Endothelial cell of hepatic sinusoid (primary cell): Measurements from ENCODE around the gene C17orf114.

Experiments used
- in situ Hi-C: cut with HindIII; loops from 2 replicates; pipeline ENCODE4 v1.10.0; 2017; ENCODE audit warnings: low sequenced_read_pairs

C17orf114 gene

DNA sequence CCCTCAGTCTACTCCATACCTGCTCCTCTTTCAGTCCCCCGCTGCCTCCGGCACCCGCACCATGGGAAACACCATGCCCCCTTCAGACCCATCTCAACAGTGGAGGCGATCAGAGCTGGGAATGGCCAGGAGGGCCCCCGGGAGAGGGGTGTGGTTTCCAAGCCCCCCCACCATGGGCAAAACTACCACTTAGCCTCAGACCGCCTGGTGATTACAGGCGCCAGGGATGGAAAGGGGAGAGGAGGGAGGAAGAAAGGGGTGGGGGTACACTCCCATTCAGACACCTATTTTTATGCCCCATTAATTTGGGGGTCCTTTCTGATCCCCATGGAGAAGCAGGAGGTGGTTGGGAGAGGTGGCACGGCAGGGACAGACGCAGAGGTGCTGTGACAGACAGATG lies at the start of gene C17orf114:
C17orf114 (minus strand) TSS at position 101 of the 400 bp plus-strand sequence.
- in situ Hi-C loops: loop anchor here (5.0 kb wide), 1 partner anchor 35 kb away; no protein-coding TSS in a partner anchor

DNA sequence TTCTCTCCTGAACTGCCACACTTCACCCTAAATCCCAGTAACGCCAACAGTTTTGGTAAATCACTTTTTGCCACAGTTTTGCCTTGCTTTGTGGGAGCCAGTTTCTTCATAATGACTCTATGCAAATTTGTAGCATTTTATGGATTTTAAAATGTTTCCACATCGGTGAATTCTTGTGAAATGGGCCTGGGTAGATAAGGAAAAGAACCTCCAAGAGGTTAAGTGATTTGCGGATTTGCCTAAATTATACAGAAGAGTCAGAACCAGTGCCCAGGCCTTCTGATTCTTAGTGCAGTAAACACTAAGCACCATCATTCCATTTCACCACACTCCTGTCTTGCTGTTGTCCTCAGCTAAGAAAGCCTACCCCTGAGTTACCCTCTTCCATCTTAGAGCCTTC lies 49.0 kb upstream of the C17orf114 start:
- in situ Hi-C loops: no loop called here

DNA sequence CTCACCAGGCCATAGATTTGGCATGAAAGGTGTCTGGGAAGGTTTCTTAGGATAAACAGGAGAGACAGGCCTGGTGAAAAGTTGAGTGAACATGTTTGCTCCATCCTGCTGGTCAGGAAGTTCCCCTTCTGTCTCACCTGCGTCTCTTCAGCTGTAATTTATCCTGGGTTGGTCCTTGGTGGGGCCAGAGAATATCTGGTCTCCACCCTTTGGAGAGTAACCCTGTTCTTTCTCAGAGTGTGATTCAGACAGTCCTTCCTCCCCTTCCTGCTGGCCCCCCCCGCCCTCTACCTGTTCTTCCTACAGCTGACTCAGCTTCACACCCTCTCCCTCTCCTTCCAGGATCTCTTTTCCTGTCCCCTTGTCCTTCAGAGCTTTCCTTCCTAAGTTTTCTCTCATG lies 48.1 kb upstream of the C17orf114 start:
- in situ Hi-C loops: no loop called here

DNA sequence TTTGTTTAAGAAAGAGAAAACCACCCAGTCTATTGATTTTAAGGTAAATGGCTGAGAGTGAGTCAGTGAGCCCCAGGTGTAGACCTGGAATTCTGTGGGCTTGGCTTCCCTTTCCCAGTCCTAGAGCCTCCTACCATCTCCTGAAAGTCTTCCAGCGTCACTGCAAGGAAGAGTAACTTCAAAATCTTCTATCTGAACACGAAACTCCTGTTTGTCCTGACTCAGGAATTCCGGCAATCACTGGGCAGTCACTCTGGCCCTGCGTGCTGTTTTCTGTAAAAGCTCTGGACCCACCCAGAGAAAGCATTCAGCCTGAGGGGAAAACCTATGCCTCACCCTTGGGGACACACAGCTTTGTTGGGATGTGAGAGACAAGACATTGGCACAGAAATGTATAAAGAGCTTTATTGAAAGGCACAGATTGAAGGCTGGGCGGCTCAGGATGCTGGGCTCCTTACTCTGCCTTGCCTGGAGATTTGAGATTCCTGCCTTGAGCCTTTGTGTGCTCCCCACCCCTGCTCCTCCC lies 46.9 kb upstream of the C17orf114 start:
- in situ Hi-C loops: no loop called here

DNA sequence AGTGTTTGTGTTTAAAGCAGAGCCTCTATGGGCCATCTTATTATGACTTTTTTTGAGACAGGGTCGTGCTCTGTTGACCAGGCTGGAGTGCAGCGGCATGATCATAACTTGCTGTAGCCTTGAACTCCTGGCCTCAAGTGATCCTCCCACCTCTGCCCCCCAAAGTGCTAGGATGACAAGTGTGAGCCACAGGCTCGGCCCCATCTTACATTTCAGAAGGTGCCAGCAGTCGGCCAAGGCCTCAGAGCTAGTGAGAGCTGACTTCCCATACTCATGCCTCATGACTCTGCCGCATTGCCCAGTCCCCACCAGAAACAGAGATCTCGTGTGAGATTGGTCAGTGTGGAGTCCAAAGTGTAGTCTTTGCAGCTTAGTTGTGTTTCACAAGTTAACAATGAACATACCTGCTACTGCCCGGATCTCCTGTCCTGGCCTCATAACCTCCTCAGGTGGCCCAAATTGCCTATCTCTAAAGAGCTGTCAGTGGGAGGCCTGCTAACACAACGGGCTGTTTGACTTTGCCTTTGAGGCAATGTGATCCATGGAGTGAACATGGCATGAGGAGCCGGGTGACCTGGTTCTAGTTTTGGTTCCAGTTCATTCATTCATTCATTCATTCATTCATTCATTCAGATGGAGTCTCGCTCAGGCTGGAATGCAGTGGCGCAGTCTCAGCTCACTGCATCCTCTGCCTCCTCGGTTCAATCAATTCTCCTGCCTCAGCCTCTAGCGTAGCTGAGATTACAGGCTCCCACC lies 44.7 kb upstream of the C17orf114 start:
- in situ Hi-C loops: no loop called here

DNA sequence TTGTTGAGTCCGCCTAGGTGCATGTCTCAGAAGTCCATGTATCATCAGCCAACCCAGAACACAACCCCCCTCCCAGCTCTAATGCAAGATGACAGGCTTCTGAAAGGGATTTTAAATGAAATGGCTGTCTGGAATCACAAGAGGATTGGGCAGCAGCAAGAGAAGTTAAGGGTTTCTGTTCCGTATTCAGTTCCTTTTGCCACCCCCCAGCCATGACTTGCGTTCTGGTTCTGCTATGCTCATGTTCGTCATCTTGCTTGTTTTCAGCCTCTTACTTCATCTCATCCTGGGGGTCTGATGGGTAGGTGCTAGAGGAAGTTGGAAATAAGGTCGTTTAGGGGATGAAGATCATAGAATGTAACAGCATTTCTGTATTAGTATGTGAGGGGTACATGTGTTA lies 43.0 kb upstream of the C17orf114 start:
- in situ Hi-C loops: no loop called here

DNA sequence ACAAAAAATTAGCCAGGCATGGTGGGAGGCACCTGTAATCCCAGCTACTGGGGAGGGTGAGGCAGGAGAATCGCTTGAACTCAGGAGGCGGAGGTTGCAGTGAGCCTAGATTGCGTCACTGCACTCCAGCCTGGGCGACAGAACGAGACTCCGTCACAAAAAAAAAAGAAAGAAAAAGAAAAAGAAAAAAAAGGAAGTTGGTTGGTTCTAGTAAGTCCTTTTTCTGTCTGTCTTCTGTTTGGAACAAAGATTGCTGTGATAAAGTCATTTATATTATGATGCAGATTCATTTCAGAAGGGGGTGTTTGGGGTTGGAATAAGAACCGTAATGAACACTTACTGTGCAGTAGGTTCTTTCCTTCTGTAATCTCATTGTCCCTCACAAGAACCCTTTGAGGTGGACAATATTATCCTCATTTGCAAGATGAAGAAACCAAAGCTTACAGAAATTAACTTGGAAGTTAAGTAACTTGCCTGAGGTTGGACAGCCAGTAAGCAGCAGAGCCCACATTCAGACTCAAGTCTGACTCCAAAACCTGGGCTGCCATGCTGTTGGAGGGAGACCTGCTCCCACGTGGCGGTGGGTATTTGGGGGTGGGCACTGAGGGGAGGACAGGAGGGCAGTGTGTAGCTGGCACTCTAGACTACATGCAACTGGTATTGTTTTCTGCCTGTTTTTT lies 41.3 kb upstream of the C17orf114 start:
- in situ Hi-C loops: no loop called here

DNA sequence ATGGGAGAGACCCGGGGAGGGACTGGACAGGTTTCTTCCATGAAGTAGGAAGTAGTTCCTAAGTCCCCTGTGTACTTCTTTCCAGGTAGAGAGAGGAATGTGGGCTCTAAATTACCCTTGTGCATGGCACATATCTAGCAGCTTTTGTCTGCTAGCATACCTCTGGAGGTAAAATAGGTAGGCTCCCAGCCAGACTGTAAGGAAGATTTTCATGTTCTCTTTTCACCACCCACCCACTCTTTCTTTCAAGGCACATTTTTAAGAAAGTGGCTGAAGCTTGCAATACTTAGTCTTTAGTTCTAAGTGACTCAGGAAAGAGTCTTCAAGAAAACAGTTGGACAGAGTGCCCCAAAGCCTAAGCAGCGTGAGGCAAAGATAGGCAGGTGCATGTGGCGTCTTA lies 40.2 kb upstream of the C17orf114 start:
- in situ Hi-C loops: no loop called here

DNA sequence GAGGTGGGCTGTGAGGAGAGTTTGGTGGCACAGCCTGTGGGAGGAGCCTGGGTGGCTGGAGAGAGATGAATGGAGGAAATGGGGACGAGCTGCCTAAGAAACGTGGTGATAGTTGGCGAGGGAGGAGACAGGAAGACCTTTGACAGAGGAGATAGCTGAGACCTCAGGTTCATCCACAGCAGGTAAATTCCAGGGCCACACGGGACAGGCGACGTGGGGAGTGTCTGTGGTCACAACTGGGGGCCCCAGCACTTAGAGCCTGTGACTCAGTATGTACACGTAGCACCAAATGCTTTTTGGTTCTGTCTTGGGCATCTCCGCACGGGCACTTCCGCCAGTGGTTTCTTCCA lies 38.7 kb upstream of the C17orf114 start:
- in situ Hi-C loops: no loop called here

DNA sequence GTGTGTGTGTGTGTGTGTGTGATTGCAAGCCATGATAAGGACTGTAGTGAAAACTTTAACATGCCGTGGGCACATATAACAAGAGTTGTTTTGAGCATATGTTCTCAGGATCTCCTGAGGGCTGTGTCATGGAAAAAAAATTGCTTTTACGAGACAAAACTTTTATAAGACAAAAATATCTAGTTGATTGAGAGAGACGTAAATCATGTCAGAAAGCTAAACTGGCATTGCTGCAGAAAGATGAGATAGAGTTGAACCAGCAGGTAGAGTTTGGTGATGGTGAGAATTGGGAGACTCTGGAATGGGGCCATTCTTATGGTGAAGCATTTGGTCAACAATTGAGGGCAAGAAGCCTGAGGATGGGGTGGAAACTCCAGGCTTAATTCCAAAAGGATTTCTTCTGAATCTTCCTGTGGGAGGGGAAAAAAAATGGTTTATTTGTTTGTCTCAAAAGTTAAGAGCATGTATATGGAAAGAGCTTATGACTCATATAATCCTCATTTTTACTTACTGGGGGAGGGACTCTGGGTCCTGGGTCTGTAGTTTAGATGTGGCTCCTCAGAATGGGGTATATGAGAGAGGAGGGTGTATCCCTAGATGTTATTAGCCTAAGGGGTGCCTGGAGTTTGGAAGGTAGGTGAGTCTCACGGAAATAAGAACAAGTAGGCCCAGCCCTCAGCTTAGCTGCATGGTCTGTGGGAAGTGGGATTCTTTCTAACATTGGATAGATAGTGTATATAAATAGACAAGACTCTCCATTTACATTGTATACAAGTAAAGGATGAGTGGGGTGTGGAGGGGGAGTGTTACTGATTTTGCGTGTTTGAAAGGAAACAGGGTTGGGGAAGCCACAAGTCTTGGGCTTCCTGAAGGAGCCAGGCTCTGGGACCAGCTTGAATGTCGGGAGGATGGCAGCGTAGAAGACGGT lies 38.1 kb upstream of the C17orf114 start:
- in situ Hi-C loops: loop anchor here (5.0 to 10.0 kb wide), 2 partner anchors 38 to 115 kb away; partner anchors contain the start of gene C17orf114

DNA sequence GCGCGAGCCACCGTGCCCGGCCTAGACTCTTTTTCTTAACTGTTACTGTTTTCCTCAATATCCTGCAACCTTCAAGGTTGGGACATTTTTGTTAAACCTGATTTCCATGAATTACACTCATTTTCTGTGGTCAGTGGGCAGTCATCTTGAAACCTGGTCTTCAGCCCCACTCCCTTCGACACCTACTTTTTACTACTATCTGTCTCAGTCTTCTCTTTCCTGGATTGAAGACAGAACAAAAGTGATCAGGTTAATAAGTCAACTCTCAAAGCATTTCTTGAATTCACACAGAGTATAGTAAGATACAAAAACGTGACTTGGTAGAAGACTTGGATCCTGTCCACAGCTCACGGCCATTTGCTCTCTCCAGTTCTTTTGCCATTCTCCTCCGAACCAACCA lies 37.1 kb upstream of the C17orf114 start:
- in situ Hi-C loops: loop anchor here (5.0 to 10.0 kb wide), 2 partner anchors 37 to 114 kb away; partner anchors contain the start of gene C17orf114

DNA sequence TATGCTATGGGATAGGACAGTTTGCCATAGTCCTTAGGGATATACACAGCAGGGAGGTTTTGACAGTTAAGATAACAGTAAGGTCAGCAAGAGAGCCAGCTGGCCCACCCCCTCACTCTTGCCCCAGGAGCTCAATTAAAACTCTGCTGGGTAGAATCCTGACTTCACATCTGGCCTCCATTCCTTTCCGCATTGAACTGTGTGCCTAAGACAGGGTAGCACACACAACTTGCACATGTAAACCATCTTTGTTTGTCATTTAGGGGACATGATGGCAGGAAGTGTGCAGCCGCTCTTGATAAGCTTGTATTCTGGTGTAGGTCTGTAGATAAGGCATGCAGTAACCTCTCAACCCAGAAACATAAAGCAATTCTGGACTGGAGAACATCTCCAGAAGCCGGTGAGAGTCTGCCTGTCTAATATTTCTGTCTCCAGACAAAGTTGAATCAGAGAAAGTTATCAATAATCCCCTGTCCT lies 36.2 kb upstream of the C17orf114 start:
- in situ Hi-C loops: loop anchor here (5.0 to 10.0 kb wide), 2 partner anchors 36 to 114 kb away; partner anchors contain the start of gene C17orf114

DNA sequence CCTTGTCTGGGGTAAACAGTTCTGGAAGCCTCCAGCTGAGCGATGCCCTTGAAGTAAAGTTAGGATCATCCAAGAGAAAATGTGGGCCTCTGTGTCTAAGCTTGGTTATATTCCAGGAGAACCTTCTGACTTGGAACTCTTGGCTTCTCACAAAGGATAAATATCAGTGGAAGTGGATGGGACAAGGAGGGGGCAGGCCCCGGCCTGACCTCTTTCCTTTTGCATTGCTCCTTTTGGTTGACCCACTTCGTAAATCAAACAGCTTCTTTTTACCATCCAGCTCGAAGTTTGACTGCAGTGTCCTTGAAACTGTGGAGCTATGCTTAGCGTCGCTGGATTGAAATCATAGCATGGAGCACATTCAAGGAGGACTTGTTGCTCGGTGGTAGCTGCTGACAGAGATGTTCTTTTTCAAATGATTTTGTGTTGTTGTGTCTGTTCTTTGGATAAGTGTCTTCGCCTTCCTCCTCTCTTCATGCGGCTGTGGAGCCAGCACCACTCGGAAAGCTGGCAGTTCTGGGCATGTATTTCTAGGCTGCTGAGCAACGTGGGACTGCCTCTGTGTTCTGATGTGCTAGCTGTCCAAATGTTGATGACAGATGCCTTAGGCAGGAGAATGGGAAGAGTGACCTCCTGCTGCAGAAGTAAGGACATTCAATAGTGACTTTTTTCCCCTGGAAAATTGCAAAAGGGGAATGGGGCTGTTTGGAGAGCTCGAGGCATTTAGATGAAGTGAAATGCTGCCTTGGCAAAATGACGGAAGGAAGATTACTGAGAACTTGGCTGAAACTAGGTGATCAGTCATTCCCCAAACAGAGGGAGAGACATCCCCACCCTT lies 35.6 kb upstream of the C17orf114 start:
- in situ Hi-C loops: loop anchor here (5.0 to 10.0 kb wide), 2 partner anchors 35 to 113 kb away; partner anchors contain the start of gene C17orf114

DNA sequence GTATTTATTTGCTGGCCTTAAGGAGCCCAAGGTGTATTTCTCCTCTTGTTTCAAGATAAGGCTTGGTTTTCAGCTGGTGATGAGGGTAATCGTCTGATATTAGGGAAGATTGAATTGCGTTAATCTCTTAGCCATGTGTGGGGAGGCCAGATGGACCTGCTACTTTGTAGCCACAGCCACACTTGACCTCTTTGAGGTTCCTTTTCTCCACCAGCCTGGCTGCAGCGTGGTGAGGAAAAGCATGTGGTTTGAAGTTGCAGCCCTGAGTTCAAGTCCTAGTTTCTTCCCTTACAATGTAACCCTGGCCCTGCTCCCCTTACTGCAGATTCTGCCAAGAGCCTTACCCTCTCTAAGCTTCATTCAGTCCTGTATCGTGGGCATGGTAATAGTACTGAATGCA lies 34.1 kb upstream of the C17orf114 start:
- in situ Hi-C loops: loop anchor here (5.0 to 10.0 kb wide), 2 partner anchors 34 to 111 kb away; partner anchors contain the start of gene C17orf114

DNA sequence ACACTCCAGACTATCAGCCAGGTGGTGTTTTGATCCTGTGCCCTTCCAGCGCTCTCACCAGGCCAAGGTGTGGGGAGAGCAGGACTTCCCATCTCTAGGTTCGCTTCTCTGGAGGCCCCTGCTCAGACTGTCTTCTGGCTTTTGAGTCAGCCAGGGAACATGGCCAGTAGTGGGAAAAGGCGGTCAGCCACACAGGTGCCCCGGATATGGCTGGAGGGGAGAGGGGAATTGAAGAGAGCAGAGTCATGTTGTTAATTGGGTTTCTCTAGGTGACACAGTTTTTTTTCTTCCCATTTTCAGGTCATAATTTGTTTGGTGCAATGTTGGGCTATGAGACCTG lies 32.5 kb upstream of the C17orf114 start:
- in situ Hi-C loops: loop anchor here (5.0 to 10.0 kb wide), 2 partner anchors 32 to 110 kb away; partner anchors contain the start of gene C17orf114

DNA sequence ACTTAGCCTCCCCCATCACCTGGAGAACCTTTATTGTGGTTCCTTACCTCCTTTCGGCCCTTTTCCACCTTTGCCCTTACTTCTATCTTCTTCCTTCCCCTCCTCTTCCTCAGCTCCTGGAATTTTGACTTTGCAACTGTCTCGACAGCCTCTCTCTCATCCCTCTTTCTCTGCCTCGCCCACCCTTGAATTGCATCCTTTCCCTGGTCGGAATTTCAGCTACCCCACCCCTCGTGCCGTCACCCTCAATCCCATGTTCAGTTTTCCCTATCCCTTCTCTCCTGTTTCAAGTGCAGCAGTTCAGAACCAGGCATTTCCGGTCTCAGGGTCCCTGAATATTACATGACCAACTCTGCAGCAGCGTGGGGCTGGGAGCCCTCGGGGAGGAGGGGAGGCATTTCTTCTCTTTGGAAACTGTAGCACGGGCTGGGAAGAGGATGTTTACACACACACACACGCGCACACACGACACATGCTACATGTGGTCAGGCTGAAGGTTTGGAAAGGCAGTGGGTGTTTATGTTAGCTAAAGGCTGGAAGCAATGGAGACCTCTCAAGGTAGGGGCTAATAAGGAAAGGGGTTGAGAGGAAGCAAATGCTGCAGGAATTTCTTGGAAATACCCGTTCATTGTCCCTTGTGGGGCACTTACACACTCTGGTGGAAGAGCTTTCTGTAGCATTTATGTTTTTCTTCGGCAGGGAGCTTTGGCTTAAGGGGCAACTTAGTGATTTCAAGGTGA lies 32.0 kb upstream of the C17orf114 start:
- in situ Hi-C loops: loop anchor here (10.0 kb wide), 1 partner anchor 109 kb away; no protein-coding TSS in a partner anchor

DNA sequence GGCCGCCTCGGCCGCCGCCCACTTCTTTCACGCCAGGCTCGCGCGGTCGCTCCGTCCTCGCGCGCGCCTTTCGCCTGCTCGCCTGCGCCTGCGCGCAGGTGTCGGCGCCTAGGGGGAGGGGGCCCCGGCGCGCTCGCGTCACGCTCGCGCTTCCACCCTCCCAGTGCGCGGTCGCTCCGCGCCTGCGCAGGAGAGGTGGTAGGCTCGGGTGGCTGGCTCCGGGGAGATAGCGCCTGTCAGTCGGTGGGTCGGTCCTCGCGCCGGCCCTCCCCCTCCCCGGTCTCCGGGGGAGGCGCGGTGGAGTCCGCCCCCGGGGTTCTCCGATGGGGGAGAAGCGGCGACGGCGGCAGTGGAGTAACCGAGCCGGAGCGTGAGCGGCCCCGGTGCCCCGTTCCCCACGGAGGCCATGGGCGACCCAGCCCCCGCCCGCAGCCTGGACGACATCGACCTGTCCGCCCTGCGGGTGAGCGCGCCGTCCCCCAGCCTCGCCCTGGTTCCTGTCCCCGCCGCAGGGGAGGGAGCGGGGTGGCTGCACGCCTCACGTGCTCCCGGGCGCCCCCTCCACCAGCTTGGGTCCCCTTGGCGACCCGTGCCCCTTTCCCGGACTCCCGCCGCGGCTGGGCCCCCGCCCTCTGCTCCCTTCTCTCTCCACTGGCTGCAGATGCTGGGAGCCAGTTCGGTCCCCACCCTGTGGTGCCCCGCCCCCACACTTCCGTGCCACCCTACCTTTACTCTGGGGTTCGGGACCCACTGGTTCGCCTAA lies 31.2 kb upstream of the C17orf114 start, which contains the start of gene MINK1:
MINK1 (plus strand) TSS at position 163 of the 763 bp plus-strand sequence; CDS start at position 407, 244 bp downstream.
- in situ Hi-C loops: loop anchor here (10.0 kb wide), 1 partner anchor 109 kb away; no protein-coding TSS in a partner anchor

DNA sequence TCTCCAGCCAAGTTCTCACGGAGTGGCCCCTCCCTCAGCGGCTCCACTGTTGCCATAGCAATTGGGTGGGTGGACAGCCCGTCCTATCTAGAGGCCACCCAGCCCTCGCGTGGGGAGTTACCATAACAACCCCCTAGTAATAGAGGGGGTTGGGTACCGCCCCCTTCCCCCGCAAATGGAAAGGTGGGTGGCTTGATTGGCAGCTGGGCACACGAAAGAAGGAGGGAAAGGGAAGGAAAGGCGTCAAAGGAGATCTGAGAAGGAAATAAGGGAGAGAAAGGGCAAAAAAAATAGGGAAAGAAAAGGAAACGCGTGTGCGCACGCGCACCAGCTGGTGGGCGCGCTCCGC lies 30.7 kb upstream of the C17orf114 start:
- in situ Hi-C loops: loop anchor here (10.0 kb wide), 1 partner anchor 108 kb away; no protein-coding TSS in a partner anchor
